HG02798 (cell line): ENCODE data around the gene ZNF239.
"Not testable (repeated sequence)": the region's sequence is repeated elsewhere in the genome, so short reads cannot be mapped to it uniquely, and the experiment has no call there.

ENCODE experiments used
- ATAC-seq: cut with Tn5 transposase; IDR thresholded peaks from one replicate; pipeline ENCODE4 v1.9.1; 2021; ENCODE audit warnings: mild to moderate bottlenecking; ENCODE audit not compliant: unreplicated experiment, poor library complexity

Gene ZNF239

DNA sequence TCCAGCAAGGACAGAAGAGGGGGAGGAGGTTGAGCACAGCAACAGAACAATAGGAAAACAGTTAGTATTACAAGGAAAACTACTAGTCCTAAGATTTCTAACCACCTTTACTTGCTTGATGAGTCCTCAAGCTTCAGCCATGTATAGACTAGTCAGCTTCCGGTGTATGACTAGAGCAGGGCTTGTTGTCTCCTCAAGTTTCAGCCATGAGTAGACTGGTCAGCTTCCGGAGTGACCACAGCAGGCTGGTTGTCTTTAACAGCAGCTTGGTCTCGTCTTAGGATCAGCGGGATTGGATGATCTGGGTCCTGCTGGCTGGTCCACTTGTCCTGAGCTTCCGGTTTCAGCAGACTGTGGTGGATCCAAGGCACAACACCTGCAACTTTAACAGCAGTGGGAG, 10.6 kb upstream of the ZNF239 start:
- ATAC-seq = no peak

DNA sequence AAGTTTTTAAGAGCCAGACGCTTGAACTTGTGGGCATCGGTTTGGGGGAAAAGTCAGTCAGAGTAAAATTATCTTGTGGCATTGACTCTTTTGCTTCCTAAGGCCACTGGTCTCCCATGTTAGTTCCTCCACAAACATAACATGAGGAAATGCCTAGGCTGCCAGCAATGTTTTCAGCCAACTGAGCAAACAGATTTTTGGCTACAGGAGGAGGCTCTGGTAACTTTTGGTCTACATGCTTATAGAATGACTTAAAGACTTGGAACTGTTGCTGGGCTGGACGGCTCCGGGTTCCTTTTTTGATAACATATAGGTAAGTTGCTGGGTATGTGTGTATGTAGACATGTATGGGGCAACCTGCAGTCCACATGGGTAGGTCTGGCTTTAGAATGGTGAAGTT, 9.6 kb upstream of the ZNF239 start:
- ATAC-seq = no peak

DNA sequence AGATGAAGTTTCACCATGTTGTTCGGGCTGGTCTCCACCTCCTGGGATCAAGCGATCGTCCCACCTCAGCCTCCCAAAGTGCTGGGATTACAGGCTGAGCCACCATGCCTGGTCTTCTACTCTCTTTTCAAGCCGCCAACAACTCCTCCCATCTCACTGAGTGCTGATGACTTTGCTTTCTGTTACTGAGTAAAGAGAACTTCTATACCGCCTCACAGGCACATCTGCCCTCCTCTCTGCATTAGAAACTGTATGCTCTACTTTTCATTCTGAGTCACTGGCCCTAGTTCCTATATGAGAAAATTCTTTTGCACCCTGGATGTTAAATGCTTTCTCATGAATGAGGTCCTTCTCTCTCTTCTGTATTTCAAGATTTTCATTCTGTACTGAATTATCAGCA, 2.2 kb upstream of the ZNF239 start:
- no peak for ATAC-seq

DNA sequence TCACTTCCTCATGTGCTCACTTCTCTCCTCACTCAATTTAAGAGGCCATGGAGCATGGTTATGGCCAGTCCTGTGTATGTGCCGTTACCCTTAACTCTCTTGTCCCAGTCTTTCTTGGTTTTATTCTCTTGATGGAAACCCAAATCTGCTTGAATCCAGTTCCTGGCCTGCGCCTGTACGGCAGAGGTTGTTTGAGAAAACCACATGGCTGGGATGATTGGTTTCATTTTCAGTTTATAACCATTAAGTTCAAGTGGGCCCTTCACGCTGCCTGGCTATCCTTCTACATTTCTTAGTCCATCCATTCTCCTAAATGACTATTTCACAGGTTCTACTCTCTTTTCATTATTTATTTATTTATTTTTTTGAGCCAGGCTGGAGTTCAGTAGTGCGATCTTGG, 1.6 kb upstream of the ZNF239 start:
- ATAC-seq = no peak

DNA sequence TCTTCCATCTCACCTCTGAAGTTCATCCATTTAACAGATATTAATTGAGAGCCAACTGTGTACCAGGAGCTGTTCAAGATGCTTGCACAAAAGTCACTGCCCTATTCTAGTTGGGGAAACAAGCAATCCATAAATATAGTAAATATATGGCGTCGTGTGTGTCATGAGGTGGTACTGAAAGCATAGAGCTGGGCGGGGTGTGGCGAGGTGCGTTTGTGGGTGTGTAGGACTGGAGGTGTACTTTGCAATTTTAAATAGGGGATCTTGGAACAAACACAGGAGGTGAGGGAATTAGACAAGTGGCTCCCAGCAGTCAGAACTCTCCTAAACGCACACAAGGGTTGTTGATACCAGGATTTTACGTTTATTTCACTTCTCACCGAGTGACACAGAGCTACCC, 490 bp upstream of the ZNF239 start:
- no peak for ATAC-seq

DNA sequence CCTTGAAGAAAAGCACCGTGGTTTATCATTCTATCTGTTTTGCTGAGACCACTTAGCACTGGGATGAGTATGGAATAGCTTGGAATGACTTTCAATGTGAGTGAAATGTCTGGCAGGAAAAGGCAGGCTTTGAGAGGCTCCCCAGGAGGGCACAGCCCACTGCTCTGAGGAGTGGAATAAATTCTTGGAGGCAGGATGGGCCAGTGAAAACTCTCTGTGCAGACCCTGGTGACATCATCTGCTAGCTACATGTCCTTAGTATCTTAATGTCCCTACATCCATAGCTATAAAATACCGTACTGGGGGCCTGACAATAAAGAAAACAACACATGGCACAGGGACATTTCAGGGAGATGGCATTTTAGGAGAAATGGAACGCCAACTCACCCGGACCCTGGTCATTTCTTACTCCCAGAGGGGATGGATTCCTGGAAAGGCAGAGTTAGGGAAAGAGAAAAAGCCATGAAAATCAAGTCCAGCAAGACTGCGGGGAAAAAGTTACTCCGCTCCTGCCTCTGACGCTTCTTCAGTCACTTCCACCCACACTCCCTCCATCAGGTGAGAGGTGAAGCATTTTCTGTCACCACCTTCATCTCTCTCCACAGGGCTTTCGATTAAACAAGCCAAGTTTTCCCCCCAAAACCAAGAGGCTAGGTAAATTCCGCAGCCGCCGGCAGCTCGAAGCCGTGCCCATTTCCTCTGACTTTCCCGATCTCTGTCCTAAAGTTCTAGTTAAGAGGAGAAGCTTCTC, 991 bp downstream of the ZNF239 start:
- ATAC-seq = no peak

DNA sequence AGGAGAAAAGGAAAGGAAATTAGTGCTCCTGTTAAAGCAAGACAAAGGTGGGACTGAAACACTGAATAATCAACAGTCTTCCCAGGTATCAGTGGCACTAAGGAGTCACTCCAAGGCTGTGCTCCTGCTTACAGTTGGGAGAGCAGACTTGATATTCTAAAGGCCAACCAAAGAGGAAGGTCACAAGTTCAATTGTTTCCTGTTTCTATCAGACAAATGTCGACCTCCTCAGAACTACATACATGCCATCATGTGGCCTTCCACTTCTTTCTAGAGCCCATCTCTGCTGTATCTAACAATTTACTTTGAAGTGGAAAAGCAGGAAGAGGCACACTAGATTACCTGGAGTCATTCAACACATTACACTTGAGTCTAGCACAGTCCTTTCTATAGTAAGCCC, 3.4 kb downstream of the ZNF239 start:
- ATAC-seq = no peak

DNA sequence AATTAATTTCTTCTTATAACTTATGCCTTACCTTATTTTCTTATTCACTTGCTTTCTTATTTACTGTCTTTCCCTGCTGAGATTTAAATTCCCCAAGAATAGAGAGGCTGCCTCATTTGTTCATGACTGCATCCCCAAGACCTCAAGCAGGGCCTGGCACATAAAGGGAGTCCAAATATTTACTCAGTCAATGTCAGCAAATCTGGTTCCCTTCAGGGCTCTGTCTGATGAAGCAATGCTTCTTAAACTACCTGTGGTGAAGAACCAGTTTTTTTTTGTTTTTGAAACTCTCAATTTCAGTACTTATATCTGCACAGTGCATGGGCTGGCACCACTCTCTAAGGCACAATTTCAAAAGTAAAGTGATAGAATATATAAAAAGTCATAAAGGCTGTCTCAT, 4.7 kb downstream of the ZNF239 start:
- ATAC-seq = no peak

DNA sequence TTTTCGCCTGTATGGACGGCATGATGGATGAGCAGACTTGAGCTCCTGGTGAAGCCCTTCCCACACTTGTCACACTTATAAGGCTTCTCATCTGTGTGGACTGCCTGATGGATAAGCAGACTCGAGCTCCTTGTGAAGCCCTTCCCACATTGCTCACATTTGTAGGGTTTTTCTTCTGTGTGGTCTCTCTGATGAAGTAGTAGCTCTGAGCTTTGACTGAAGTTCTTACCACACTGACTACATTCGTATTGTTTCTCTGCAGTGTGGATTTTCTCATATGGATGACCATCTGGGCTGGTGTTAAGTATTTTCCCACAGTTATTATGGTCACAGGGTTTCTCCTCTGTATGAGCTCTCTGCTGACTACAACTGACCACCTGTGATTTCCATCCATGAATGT, 17.2 kb downstream of the ZNF239 start:
- ATAC-seq = no peak

DNA sequence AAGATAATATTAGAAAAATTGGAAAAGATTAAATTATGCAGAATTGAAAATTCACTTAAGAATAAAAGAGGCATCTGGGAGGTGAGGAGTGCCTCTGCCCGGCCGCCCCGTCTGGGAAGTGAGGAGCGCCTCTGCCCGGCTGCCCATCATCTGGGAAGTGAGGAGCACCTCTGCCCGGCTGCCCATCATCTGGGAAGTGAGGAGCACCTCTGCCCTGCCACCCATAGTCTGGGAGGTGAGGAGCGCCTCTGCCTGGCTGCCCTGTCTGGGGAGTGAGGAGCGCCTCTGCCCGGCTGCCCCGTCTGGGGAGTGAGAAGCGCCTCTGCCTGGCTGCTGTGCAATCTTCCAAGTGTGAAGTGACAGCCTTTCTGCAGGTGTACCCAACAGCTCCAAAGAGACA, 30.7 kb downstream of the ZNF239 start:
- ATAC-seq = not testable (repeated sequence)

DNA sequence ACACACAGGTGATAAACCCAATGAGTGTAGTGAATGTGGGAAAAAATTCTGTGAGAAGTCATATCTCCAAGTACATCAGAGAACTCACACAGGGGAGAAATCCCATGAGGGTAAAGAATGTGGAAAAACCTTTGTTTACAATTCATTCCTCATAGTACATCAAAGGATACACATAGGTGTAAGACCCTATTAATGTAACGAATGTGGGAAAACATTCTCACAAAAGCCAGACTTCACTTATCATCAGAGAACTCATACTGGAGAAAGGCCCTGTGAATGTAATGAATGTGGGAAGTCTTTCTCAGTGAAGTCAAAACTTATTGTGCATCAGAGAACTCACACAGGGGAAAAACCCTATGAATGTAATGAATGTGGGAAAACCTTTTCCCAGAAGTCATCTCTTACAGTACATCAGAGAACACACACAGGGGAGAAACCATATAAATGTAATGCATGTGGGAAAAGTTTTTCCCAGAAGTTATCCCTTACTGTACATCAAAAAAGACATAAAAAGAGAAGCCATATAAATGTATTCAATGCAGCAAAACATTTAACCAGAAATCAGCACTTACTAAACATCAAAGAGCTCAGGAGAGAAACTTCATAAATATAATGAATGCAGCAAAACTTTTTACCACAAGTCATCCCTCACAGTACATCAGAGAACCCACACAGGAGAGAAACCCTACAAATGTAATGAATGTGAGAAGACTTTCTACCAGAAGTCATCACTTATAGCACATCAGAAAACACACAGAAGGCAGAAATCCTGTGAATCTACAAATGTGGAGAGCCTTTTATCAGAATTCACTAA, 49.8 kb downstream of the ZNF239 start:
- ATAC-seq = no peak
